ENCODE measurements around the gene KDSR.

Gene KDSR

GRCh38 chr18:63283305-63284094, 83.5 kb downstream of the KDSR start:
- no peak for TF ChIP-seq POLR2A (IDR thresholded peaks at IDR 0.05; ENCODE audit: low read depth, low read length)
- no peak for FAIRE-seq
- DNase-seq (ENCODE audit: insufficient read length, low spot score), result no peak

- no peak for FAIRE-seq
- no peak for DNase-seq (ENCODE audit: insufficient read length, low spot score)
- no peak for TF ChIP-seq POLR2A (IDR thresholded peaks at IDR 0.05; ENCODE audit: low read depth, low read length)
These were observed 84.2 kb downstream of the KDSR start for GRCh38 chr18:63282793-63283192.
